T47D (cell line): ENCODE measurements around the gene EFHD2.
"Not testable (repeated sequence)": the region's sequence is repeated elsewhere in the genome, so short reads cannot be mapped to it uniquely, and the experiment has no call there.

Experiments used
- DNase-seq, 2 experiments: peaks; one replicate each; pipeline versions ENCODE4 v3.0.0 to v3.0.0-alpha.2; 2011 to 2012; ENCODE audit warnings: low read depth in 1 of 2, low spot score in 1 of 2
- JUND ChIP-seq: IDR thresholded peaks from 2 replicates; pipeline ENCODE4 v1.6.1; 2012; ENCODE audit warnings: low read depth
- in situ Hi-C: cut with HindIII; loops from 2 replicates; pipeline ENCODE4 v1.10.0; 2016; ENCODE audit warnings: low sequenced_read_pairs, low pct_unique_long_range_greater_than_20kb

EFHD2 gene

DNA sequence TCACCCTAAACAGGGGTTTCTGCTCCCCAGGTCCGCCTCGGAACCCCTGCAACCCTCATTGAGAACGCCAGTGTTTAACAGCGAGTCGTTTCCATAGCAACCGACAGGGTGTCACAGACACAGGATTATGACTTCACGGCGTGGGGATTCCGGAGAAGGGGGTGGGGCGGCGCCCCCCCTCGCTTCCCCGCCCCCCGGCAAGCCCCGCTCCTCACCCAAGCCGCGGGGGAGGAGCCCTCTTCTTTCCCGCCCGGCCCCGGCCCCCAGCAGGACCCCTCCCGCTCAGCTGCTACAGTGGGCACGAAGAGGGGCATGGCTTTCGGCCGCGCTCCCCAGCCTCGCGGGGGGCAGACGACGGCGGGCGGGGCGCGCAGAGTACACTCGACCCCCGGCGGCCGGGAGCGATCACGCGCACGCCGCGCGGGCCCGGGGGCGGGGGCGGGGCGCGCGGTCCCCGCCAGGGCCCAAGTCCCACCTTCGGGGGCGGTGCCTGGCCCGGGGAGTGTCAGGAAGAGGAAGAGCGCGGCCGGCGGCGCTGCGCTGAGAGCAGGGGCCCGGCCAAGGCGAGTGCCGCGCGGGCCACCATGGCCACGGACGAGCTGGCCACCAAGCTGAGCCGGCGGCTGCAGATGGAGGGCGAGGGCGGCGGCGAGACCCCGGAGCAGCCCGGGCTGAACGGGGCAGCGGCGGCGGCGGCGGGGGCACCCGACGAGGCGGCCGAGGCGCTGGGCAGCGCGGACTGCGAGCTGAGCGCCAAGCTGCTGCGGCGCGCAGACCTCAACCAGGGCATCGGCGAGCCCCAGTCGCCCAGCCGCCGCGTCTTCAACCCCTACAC lies at the start of gene EFHD2:
Gene EFHD2, plus strand, starts transcription at position 501 of the 835 bp plus-strand sequence. Its CDS starts 84 bp downstream, at position 585.
- in situ Hi-C loops, result no loop called here
- TF ChIP-seq JUND, result no peak

DNA sequence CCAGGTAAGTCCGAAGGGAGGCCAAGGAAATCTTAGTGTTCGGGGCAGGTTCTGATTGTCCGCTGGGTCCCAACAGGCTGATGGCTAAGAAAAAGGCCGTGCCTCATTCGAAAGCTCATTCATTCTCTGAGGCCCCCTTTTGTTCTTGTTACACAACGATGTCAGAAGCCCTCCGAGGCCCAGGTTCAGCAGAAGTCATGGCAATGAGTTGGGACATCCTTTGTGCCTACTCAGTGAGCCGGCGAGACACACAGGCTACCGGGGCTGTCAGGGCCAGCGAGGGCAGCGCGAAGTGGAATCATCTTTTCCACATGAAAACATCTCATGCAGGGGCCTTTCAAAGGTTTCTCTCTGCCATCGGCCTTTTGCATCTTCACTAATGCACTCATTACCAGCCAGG lies 49.0 kb upstream of the EFHD2 start:
- DNase-seq, result no peak
- no peak for TF ChIP-seq JUND
- in situ Hi-C loops, result no loop called here

More for the DNA sequence above, at the start of gene EFHD2:
- peak; percentile 73 to 86 for DNase-seq

DNA sequence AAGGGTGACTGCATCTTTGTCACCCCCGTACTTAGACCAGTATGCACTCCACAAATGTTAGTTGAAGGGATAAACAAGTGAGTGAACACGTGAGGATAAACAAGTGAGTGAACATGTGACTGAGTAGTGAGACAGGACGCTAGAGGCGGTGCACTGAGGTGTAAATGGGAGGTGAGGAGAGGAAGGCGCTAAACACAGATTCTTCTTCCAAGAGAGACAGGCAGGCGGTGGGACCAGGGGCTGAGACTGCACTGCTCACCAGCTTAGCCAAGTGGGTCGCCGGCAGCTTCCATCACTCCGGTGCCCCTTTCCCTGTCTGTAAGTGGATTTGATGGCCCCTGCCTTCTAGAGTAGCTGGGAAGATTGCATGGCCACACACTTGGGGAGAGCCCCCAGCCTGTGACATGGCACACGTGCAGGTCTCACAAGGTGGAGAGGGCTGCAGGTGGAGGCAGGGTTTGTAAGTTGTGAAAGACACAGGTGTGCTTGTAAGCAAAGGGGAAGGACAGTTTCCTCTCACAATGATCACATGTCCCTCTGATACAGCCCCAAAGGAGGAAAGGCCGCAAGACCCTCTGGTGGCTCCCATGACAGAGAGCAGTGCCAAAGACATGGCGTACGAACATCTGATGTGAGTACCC lies 47.5 kb upstream of the EFHD2 start:
- no peak for DNase-seq
- in situ Hi-C loops, result no loop called here
- TF ChIP-seq JUND, result no peak

- in situ Hi-C loops, result no loop called here
- TF ChIP-seq JUND, result no peak
- no peak for DNase-seq
These were observed 47.0 kb upstream of the EFHD2 start for GRCh38 chr1:15362737-15363128.

DNA sequence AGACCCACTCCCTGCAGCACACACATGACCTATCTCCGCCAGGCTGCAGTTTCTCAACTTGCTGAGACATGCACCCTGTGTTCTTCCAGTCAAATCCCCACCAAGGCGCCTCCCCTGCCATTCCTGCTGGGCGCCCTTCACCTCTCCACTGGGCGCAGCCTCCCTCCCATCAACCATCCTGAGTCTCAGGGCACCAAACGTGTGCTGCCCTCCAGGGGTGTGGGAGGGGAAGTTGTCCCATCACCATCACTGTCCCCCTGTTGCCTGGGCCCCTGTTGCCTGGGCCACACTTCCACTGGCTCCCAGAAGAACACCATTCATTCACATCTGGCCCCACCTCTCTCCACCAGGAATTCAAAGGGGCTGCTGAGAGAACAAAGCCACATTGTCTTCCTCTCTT lies 44.9 kb upstream of the EFHD2 start:
- in situ Hi-C loops, result no loop called here
- DNase-seq, result no peak
- TF ChIP-seq JUND, result no peak

DNA sequence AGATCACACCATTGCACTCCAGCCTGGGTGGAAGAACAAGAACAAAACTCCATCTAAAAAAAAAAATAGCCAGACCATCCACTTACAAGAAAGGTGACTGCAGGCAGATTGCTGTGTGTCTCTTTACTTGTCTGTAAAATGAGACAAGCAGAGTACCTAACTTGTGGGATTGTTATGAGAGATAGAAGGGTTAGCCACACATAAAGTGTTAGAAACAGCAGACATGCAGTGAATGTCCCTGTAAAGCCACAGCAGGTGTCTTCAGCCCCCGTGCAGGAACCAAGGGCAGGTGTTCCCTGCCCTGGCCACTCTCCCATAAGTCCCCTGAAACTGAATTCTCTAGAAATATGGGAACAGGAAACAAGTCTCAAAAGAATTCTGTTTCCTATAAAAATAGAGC lies 40.8 kb upstream of the EFHD2 start:
- no peak for TF ChIP-seq JUND
- in situ Hi-C loops, result no loop called here
- no peak for DNase-seq

GRCh38 chr1:15370268-15370667 lies 39.4 kb upstream of the EFHD2 start:
- DNase-seq, result no peak
- no peak for TF ChIP-seq JUND
- in situ Hi-C loops, result no loop called here

- TF ChIP-seq JUND, result no peak
- no peak for DNase-seq
- in situ Hi-C loops, result no loop called here
These were observed 38.7 kb upstream of the EFHD2 start for GRCh38 chr1:15370781-15371520.

DNA sequence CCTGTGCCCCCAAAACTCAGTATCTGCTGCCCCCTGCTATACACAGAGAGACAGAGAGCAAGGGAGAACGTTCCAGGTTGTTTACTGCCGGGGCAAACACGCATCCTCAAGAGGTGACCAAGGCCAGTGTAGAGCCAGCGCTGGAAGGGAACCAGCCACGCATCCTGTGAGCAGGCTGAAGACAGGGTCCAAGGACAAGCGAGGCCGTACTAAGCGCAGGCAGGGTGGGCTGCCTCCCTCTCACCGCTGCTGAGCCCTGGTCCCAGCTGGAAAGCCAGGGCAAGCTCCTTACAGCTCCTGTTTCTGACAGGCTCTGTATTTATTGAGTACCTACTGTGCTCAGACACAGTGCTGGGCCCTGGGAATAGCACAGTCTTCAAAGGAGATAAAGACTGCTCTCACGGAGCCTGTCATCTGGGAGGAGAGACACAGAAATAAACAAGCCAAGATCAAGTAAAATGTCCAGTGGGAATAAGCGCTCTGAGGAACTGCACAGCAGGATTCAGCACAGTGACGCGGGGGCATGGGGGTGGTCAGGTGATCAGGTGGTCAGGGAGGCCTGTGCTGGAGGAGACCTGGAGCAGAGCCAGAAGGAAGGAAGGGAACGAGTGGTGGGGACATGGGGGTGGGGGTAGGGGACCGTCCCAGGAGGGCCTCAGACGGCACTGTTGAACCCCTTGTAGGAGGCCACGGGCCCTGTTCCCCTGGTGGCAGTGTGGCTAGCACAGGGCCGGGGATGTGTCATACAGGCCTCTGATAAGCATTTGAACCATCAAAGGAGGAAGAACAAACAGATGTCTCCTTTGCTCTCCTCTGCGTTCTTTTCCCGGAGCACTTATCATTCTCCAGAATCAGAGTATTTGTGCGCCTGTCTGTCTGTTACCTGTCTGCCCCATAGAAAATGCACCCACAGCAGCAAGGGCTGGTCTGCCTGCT lies 37.8 kb upstream of the EFHD2 start:
- in situ Hi-C loops, result no loop called here
- no peak for TF ChIP-seq JUND
- no peak for DNase-seq

GRCh38 chr1:15378729-15379128 lies 31.0 kb upstream of the EFHD2 start:
- in situ Hi-C loops, result no loop called here

GRCh38 chr1:15379151-15379550 lies 30.5 kb upstream of the EFHD2 start:
- in situ Hi-C loops, DNase-seq: not testable (repeated sequence)

More at GRCh38 chr1:15378729-15379128, 31.0 kb upstream of the EFHD2 start:
- no peak for TF ChIP-seq JUND
- no peak for DNase-seq
